HEK293 (cell line): ENCODE data around the gene OPHN1.
A peak's percentile ranks its signal among the peaks of the same experiment; 100 is the strongest.

Experiments used
- CTCF ChIA-PET: fragments of 350-600 bp; formaldehyde crosslinking; extraction: SDS; loops from one replicate; lab custom pipeline; 2021; ENCODE audit warnings: antibody characterized with exemption; lab: Yijun Ruan, JAX
- POLR2A ChIA-PET: fragments of 300-600 bp; formaldehyde crosslinking; extraction: SDS; loops from one replicate; lab custom pipeline; 2020; ENCODE audit warnings: antibody characterized with exemption, inconsistent platforms; lab: Yijun Ruan, JAX
- H3K27ac ChIP-seq: fragments of 200-500 bp; sonication (Bioruptor generic); 2 replicates; pipeline ENCODE4 v1.5.1; 2014; ENCODE audit warnings: low read depth, low read length, control low read depth, inconsistent platforms; ENCODE audit errors: extremely low read depth
- H3K36me3 ChIP-seq, 2 experiments: fragments of 200-500 bp in 1 of 2; sonication (Bioruptor generic) in 1 of 2; 1 replicate in 1 of 2; 2 replicates in 1 of 2; pipeline ENCODE4 v1.5.1; 2014 to 2017; ENCODE audit warnings: inconsistent platforms in 2 of 2, low read length in 2 of 2; ENCODE audit not compliant: control insufficient read depth in 2 of 2, insufficient read depth in 1 of 2
- H3K4me1 ChIP-seq: fragments of 200-500 bp; sonication (Bioruptor generic); 2 replicates; pipeline ENCODE4 v1.5.1; 2014; ENCODE audit warnings: mild to moderate bottlenecking, low read length, inconsistent platforms; ENCODE audit not compliant: control insufficient read depth, insufficient read depth
- H3K4me3 ChIP-seq: 2 replicates; pipeline ENCODE4 v1.5.1; 2011; ENCODE audit warnings: low read depth, mild to moderate bottlenecking, control low read depth, low read length, moderate library complexity
- H3K9me3 ChIP-seq: fragments of 200-500 bp; sonication (Bioruptor generic); 2 replicates; pipeline ENCODE4 v1.5.1; 2014; ENCODE audit warnings: low read depth, low read length, inconsistent platforms; ENCODE audit not compliant: control insufficient read depth, insufficient read depth
- PRDM1 ChIP-seq: fragments of 450-650 bp; formaldehyde crosslinking; IDR thresholded peaks from 2 replicates; pipeline ENCODE4; 2016; ENCODE audit warnings: missing biosample characterization, missing genetic modification characterization
- SCRT2 ChIP-seq: fragments of 450-650 bp; formaldehyde crosslinking; IDR thresholded peaks from 2 replicates; pipeline ENCODE4 v1.5.1; 2016; ENCODE audit warnings: missing biosample characterization, missing genetic modification characterization
- ZBTB21 ChIP-seq: fragments of 450-650 bp; formaldehyde crosslinking; IDR thresholded peaks from 2 replicates; pipeline ENCODE4 v1.5.1; 2017; ENCODE audit warnings: missing biosample characterization, missing genetic modification characterization
- ZFP69B ChIP-seq: fragments of 450-650 bp; formaldehyde crosslinking; IDR thresholded peaks from 2 replicates; pipeline ENCODE4 v1.5.1; 2016; ENCODE audit warnings: missing biosample characterization, missing genetic modification characterization
- ZNF157 ChIP-seq: fragments of 450-650 bp; formaldehyde crosslinking; IDR thresholded peaks from 2 replicates; pipeline ENCODE4 v1.5.1; 2016; ENCODE audit warnings: missing biosample characterization, missing genetic modification characterization
- ZNF23 ChIP-seq: fragments of 450-650 bp; formaldehyde crosslinking; IDR thresholded peaks from 2 replicates; pipeline ENCODE4 v1.5.1; 2016; ENCODE audit warnings: missing biosample characterization, missing genetic modification characterization, borderline replicate concordance
- ZNF366 ChIP-seq: fragments of 450-650 bp; formaldehyde crosslinking; conservative IDR thresholded peaks from 2 replicates; pipeline ENCODE4 v1.5.1; 2016; ENCODE audit warnings: missing biosample characterization, missing genetic modification characterization
- ZNF585B ChIP-seq: fragments of 450-650 bp; formaldehyde crosslinking; IDR thresholded peaks from 2 replicates; pipeline ENCODE4 v1.5.1; 2016; ENCODE audit warnings: missing biosample characterization, missing genetic modification characterization
- ZNF624 ChIP-seq: fragments of 450-650 bp; formaldehyde crosslinking; IDR thresholded peaks from 2 replicates; pipeline ENCODE4 v1.5.1; 2017; ENCODE audit warnings: missing biosample characterization, missing genetic modification characterization
- ZNF664 ChIP-seq: fragments of 450-650 bp; formaldehyde crosslinking; IDR thresholded peaks from 2 replicates; pipeline ENCODE4 v1.5.1; 2016; ENCODE audit warnings: missing biosample characterization, missing genetic modification characterization
- ZNF707 ChIP-seq: fragments of 450-650 bp; formaldehyde crosslinking; IDR thresholded peaks from 2 replicates; pipeline ENCODE4 v1.5.1; 2016; ENCODE audit warnings: missing biosample characterization, missing genetic modification characterization
- ZNF776 ChIP-seq: fragments of 450-650 bp; formaldehyde crosslinking; IDR thresholded peaks from 2 replicates; pipeline ENCODE4 v1.5.0; 2017; ENCODE audit warnings: missing biosample characterization, missing genetic modification characterization, borderline replicate concordance
- ZNF843 ChIP-seq: fragments of 450-650 bp; formaldehyde crosslinking; IDR thresholded peaks from 2 replicates; pipeline ENCODE4 v1.5.1; 2016; ENCODE audit warnings: missing biosample characterization, missing genetic modification characterization
- ZXDB ChIP-seq: fragments of 450-650 bp; formaldehyde crosslinking; IDR thresholded peaks from 2 replicates; pipeline ENCODE4 v1.5.1; 2016; ENCODE audit warnings: missing biosample characterization, missing genetic modification characterization
- TF ChIP-seq, protein P1 (sequence below): fragments of 450-650 bp; formaldehyde crosslinking; IDR thresholded peaks from 2 replicates; pipeline ENCODE4 v1.5.1; 2017; ENCODE audit warnings: missing biosample characterization, missing genetic modification characterization
- TF ChIP-seq, protein P2 (sequence below): fragments of 450-650 bp; formaldehyde crosslinking; IDR thresholded peaks from 2 replicates; pipeline ENCODE4 v1.5.1; 2016; ENCODE audit warnings: missing biosample characterization, missing genetic modification characterization
- TF ChIP-seq, protein P3 (sequence below): IDR thresholded peaks from 2 replicates; pipeline ENCODE4 v1.6.1; 2011; ENCODE audit warnings: mild to moderate bottlenecking, low read depth, low read length, borderline replicate concordance
- TF ChIP-seq, protein P4 (sequence below): fragments of 450-650 bp; IDR thresholded peaks from 2 replicates; pipeline ENCODE4 v1.5.1; 2018; ENCODE audit warnings: missing biosample characterization, missing genetic modification characterization
- TF ChIP-seq, protein P5 (sequence below): fragments of 450-650 bp; formaldehyde crosslinking; IDR thresholded peaks from 2 replicates; pipeline ENCODE4 v1.5.1; 2016; ENCODE audit warnings: missing biosample characterization, missing genetic modification characterization, low read depth

The OPHN1 gene

DNA sequence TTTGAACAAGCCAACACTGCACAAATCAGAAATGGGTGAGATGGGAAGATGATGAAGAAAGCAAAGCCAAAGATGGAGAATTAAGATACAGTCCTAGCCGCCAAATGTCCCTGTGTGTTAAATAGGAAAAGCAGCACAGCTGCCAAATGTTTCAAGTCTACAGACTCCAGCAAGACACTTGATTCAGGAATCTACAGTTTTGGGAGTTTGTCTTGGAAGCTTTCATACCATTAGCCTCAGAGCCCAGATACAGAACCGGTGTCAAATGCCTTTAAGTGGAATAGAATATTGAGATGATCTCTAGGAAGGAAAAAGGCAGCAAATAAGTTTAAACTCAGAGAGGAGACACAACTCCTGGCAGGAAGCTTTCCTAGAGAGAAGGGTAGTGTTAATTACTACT is 30.3 kb downstream of the OPHN1 start (continued):
- TF ChIP-seq, protein P1, sequence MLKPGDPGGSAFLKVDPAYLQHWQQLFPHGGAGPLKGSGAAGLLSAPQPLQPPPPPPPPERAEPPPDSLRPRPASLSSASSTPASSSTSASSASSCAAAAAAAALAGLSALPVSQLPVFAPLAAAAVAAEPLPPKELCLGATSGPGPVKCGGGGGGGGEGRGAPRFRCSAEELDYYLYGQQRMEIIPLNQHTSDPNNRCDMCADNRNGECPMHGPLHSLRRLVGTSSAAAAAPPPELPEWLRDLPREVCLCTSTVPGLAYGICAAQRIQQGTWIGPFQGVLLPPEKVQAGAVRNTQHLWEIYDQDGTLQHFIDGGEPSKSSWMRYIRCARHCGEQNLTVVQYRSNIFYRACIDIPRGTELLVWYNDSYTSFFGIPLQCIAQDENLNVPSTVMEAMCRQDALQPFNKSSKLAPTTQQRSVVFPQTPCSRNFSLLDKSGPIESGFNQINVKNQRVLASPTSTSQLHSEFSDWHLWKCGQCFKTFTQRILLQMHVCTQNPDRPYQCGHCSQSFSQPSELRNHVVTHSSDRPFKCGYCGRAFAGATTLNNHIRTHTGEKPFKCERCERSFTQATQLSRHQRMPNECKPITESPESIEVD (tag by site-specific recombination) = no peak
- TF ChIP-seq ZNF624 (tag by site-specific recombination) (no peak), ZNF664 (tag by site-specific recombination) (no peak), ZNF23 (tag by site-specific recombination) (no peak)
- TF ChIP-seq, protein P2, sequence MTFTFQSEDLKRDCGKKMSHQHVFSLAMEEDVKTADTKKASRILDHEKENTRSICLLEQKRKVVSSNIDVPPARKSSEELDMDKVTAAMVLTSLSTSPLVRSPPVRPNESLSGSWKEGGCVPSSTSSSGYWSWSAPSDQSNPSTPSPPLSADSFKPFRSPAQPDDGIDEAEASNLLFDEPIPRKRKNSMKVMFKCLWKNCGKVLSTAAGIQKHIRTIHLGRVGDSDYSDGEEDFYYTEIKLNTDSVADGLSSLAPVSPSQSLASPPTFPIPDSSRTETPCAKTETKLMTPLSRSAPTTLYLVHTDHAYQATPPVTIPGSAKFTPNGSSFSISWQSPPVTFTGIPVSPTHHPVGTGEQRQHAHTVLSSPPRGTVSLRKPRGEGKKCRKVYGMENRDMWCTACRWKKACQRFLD (tag by site-specific recombination) = no peak

DNA sequence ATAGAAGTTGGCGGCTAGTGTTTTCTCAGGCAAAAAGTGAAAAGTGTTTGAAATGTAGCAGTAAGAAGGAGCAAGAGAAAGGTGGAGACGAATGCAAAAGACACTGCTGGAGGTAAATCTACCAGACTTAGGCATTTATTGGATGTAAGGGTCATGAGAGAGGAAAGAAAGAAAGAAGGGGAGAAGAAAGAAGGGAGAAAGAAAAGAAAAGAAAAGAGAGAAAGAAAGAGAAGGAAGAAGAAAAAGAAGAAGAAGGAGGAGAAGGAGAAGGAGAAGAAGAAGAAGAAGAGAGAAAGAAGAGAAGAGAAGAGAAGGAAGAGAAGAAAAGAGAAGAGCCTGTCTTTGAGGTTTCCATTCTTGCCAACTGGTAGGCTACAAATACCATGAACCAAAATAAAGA is 31.2 kb downstream of the OPHN1 start:
- no peaks in the 10 kb centered on the region for H3K4me1 ChIP-seq
- POLR2A ChIA-PET = no interaction called here
- no peak overlapping the region for H3K27ac ChIP-seq
- H3K36me3 ChIP-seq = no peaks in the 10 kb centered on the region
- no peak overlapping the region for H3K4me3 ChIP-seq
- TF ChIP-seq PRDM1 (peak; percentile 78), ZXDB (no peak), ZBTB21 (no peak), SCRT2 (tag by site-specific recombination) (no peak), ZNF157 (tag by site-specific recombination) (no peak), ZNF585B (tag by site-specific recombination) (no peak), ZFP69B (tag by site-specific recombination) (no peak), ZNF707 (tag by site-specific recombination) (no peak), ZNF776 (tag by site-specific recombination) (0 out of 2 replicates have a peak, but pooled peaks have one; percentile 38), ZNF843 (tag by site-specific recombination) (no peak), ZNF366 (tag by site-specific recombination) (peak; percentile 65; the same call in 1 of the 2 replicates)
- TF ChIP-seq, protein P3, sequence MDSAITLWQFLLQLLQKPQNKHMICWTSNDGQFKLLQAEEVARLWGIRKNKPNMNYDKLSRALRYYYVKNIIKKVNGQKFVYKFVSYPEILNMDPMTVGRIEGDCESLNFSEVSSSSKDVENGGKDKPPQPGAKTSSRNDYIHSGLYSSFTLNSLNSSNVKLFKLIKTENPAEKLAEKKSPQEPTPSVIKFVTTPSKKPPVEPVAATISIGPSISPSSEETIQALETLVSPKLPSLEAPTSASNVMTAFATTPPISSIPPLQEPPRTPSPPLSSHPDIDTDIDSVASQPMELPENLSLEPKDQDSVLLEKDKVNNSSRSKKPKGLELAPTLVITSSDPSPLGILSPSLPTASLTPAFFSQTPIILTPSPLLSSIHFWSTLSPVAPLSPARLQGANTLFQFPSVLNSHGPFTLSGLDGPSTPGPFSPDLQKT = no peak
- TF ChIP-seq, protein P1 (tag by site-specific recombination) = no peak
- TF ChIP-seq, protein P4, sequence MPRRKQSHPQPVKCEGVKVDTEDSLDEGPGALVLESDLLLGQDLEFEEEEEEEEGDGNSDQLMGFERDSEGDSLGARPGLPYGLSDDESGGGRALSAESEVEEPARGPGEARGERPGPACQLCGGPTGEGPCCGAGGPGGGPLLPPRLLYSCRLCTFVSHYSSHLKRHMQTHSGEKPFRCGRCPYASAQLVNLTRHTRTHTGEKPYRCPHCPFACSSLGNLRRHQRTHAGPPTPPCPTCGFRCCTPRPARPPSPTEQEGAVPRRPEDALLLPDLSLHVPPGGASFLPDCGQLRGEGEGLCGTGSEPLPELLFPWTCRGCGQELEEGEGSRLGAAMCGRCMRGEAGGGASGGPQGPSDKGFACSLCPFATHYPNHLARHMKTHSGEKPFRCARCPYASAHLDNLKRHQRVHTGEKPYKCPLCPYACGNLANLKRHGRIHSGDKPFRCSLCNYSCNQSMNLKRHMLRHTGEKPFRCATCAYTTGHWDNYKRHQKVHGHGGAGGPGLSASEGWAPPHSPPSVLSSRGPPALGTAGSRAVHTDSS (tag by site-specific recombination) = no peak
- TF ChIP-seq, protein P2 (tag by site-specific recombination) = no peak
- TF ChIP-seq, protein P5, sequence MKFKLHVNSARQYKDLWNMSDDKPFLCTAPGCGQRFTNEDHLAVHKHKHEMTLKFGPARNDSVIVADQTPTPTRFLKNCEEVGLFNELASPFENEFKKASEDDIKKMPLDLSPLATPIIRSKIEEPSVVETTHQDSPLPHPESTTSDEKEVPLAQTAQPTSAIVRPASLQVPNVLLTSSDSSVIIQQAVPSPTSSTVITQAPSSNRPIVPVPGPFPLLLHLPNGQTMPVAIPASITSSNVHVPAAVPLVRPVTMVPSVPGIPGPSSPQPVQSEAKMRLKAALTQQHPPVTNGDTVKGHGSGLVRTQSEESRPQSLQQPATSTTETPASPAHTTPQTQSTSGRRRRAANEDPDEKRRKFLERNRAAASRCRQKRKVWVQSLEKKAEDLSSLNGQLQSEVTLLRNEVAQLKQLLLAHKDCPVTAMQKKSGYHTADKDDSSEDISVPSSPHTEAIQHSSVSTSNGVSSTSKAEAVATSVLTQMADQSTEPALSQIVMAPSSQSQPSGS = no peak
- TF ChIP-seq, all 188 proteins: peak for 3
- CTCF ChIA-PET = no interaction called here
- H3K9me3 ChIP-seq = no peaks in the 10 kb centered on the region
